ENCODE data around the gene CDCP1.
A peak's percentile ranks its signal among the peaks of the same experiment; 100 is the strongest.

The CDCP1 gene

GRCh38 chr3:45135959-45136358, 10.2 kb downstream of the CDCP1 start:
- Histone ChIP-seq H3K27me3 (ENCODE audit: insufficient read depth, low read length) (no peaks in the 10 kb centered on the region), H3K36me3 (ENCODE audit: insufficient read depth, low read length) (no peaks in the 10 kb centered on the region), H3K4me1 (ENCODE audit: control insufficient read depth, insufficient read depth, low read length, unreplicated experiment) (peaks cover 67% of the 10 kb centered on the region), H3K79me2 (ENCODE audit: control insufficient read depth, insufficient read depth, low read length, unreplicated experiment) (peaks cover 4% of the 10 kb centered on the region), H3K4me3 (ENCODE audit: low read depth, low read length) (no peak overlapping the region), H2AFZ (ENCODE audit: low read length, unreplicated experiment) (peak overlapping the region; percentile 25), H3K27ac (ENCODE audit: low read depth, low read length) (peak overlapping the region; percentile 86)

GRCh38 chr3:45134758-45135521, 11.2 kb downstream of the CDCP1 start:
- no peak overlapping the region for H3K4me3 ChIP-seq (ENCODE audit: low read depth, low read length)
- H3K27ac ChIP-seq (ENCODE audit: low read depth, low read length) = peak overlapping the region; percentile 86
- no peaks in the 10 kb centered on the region for H3K27me3 ChIP-seq (ENCODE audit: insufficient read depth, low read length)
- H2AFZ ChIP-seq (ENCODE audit: low read length, unreplicated experiment) = peak overlapping the region; percentile 49
- H3K4me1 ChIP-seq (ENCODE audit: control insufficient read depth, insufficient read depth, low read length, unreplicated experiment) = peaks cover 58% of the 10 kb centered on the region
- H3K79me2 ChIP-seq (ENCODE audit: control insufficient read depth, insufficient read depth, low read length, unreplicated experiment) = peaks cover 4% of the 10 kb centered on the region
- no peaks in the 10 kb centered on the region for H3K36me3 ChIP-seq (ENCODE audit: insufficient read depth, low read length)

DNA sequence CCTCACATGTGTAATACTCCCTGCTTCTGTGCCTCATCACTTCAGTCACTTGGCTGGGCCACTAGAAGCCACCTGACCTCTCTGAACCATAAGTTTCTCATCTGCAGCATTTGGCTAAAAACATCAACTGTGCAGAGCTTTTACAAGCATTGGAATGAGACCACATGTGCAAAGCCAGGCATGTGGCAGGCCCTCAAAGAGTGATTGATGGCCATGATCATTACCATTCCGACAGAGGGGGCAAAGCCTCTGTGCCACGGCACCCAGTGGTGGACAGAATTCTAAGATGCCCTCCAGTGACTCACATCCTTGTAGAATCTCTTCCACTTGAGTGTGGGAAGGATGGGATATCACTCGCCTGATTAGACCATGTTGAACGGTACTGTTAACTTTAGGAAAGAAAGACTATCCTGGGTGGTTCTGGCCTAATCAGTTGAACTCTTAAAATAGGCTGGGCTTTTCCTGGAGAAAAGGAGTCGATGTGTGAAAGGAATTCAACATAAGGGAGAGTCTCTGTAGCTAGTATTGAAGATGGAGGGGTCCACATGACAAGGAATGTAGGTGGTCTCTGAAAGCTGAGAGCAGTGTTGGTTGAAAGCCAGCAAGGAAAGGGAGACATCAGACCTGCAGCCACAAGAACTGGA, 13.5 kb downstream of the CDCP1 start:
- Histone ChIP-seq H2AFZ (ENCODE audit: low read length, unreplicated experiment) (no peak overlapping the region), H3K4me3 (ENCODE audit: low read depth, low read length) (no peak overlapping the region), H3K79me2 (ENCODE audit: control insufficient read depth, insufficient read depth, low read length, unreplicated experiment) (peaks cover 4% of the 10 kb centered on the region), H3K27ac (ENCODE audit: low read depth, low read length) (peak overlapping the region; percentile 12), H3K27me3 (ENCODE audit: insufficient read depth, low read length) (no peaks in the 10 kb centered on the region), H3K4me1 (ENCODE audit: control insufficient read depth, insufficient read depth, low read length, unreplicated experiment) (peaks cover 37% of the 10 kb centered on the region), H3K36me3 (ENCODE audit: insufficient read depth, low read length) (no peaks in the 10 kb centered on the region)

DNA sequence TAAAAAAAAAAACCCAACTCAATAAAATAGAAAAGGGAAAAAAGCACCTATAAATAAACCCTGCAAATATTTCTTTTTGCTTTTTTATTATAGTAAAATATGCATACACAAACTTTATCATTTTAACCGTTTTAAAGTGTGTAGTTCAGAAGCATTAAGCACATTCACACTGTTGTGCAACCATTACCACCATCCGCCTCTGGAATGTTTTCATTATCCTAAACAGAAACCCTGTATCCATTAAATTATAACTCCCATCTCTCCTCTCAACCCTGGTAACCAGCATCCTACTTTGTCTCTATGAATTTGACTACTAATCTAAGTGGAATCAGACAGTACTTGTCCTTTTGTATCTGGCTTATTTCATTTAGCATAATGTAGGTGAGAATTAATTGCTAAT, 15.0 kb downstream of the CDCP1 start:
- Histone ChIP-seq H3K36me3 (ENCODE audit: insufficient read depth, low read length) (no peaks in the 10 kb centered on the region), H3K4me3 (ENCODE audit: low read depth, low read length) (no peak overlapping the region), H2AFZ (ENCODE audit: low read length, unreplicated experiment) (no peak overlapping the region), H3K79me2 (ENCODE audit: control insufficient read depth, insufficient read depth, low read length, unreplicated experiment) (peaks cover 4% of the 10 kb centered on the region), H3K27ac (ENCODE audit: low read depth, low read length) (peak overlapping the region; percentile 56), H3K27me3 (ENCODE audit: insufficient read depth, low read length) (no peaks in the 10 kb centered on the region), H3K4me1 (ENCODE audit: control insufficient read depth, insufficient read depth, low read length, unreplicated experiment) (peaks cover 41% of the 10 kb centered on the region)

DNA sequence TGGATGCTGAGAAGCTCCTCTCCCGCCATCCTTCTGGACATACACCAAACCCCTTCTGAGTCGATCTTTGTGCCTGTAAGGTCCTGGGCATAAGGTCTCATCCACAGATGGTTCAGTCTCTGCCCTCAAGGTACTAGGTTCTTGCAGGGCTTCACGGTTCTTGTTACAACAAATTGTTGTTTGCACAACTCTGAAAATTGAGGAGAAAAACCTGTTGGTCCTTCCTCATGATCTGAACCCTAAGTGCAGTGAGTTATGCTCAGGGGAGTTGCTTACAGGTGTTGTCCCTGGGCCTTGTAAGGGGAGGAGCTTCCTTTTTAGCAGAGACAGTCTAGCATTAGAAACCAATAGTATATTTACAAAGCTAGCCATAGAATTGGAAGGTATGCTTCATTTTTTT, 15.7 kb downstream of the CDCP1 start:
- Histone ChIP-seq H3K27ac (ENCODE audit: low read depth, low read length) (no peak overlapping the region), H3K4me3 (ENCODE audit: low read depth, low read length) (no peak overlapping the region), H3K27me3 (ENCODE audit: insufficient read depth, low read length) (no peaks in the 10 kb centered on the region), H3K79me2 (ENCODE audit: control insufficient read depth, insufficient read depth, low read length, unreplicated experiment) (peaks cover 4% of the 10 kb centered on the region), H3K36me3 (ENCODE audit: insufficient read depth, low read length) (no peaks in the 10 kb centered on the region), H3K4me1 (ENCODE audit: control insufficient read depth, insufficient read depth, low read length, unreplicated experiment) (peaks cover 39% of the 10 kb centered on the region), H2AFZ (ENCODE audit: low read length, unreplicated experiment) (no peak overlapping the region)

DNA sequence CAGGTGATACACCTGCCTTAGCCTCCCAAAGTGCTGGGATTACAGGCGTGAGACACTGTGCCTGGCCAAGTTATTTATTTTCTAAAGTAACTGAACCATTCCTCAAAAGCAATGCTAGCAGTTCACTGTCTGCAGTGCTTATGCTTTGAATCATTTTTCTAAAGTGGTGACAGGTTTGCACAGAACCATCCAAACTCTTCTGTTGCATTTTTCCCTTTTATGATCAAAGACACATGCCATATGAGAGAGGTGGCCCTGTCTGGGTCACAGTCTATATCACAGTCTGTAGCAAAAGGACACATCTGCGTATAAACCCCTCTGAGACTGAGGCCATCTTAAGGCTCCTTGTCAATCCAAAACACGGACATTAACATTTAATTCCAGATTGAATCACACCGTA, 17.2 kb downstream of the CDCP1 start:
- H3K27me3 ChIP-seq (ENCODE audit: insufficient read depth, low read length) = no peaks in the 10 kb centered on the region
- H3K36me3 ChIP-seq (ENCODE audit: insufficient read depth, low read length) = no peaks in the 10 kb centered on the region
- H3K27ac ChIP-seq (ENCODE audit: low read depth, low read length) = no peak overlapping the region
- H3K4me1 ChIP-seq (ENCODE audit: control insufficient read depth, insufficient read depth, low read length, unreplicated experiment) = peaks cover 42% of the 10 kb centered on the region
- peaks cover 4% of the 10 kb centered on the region for H3K79me2 ChIP-seq (ENCODE audit: control insufficient read depth, insufficient read depth, low read length, unreplicated experiment)
- H2AFZ ChIP-seq (ENCODE audit: low read length, unreplicated experiment) = no peak overlapping the region
- H3K4me3 ChIP-seq (ENCODE audit: low read depth, low read length) = no peak overlapping the region

DNA sequence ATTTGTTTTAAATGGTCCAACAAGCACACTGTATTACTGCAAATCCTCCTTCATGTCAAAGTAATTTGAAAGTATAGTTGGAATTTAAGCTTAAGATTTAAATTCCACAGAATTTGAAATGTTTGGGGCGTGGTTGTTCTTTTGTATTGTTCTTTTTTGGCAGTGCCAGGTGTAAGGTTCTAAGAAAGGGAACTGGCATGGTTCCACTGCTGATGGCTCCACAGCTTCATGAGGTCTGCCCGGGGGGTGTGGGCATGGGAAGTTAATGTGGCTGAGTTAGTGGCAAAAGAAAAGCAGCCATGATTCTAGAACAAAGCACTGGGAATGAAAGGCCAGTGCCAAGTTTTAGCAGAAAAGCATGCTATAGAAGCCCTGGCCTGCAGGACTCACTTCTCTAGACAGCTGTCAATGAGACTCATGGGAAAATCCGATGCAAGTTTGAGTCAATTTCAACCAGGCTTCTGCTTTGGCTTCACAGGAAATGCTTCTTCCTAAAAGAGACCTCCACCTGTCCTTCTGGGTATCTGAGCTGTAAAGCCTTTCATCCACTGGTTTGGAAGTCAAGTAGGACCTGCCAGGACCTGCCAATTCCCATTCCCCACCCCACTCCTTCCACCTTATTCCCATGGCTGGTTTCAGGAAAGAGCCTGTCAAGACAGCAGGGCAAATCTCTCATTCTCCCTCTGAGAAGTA, 18.9 kb downstream of the CDCP1 start:
- Histone ChIP-seq H3K36me3 (ENCODE audit: insufficient read depth, low read length) (no peaks in the 10 kb centered on the region), H2AFZ (ENCODE audit: low read length, unreplicated experiment) (no peak overlapping the region), H3K79me2 (ENCODE audit: control insufficient read depth, insufficient read depth, low read length, unreplicated experiment) (no peaks in the 10 kb centered on the region), H3K27me3 (ENCODE audit: insufficient read depth, low read length) (no peaks in the 10 kb centered on the region), H3K4me3 (ENCODE audit: low read depth, low read length) (no peak overlapping the region), H3K4me1 (ENCODE audit: control insufficient read depth, insufficient read depth, low read length, unreplicated experiment) (peaks cover 53% of the 10 kb centered on the region), H3K27ac (ENCODE audit: low read depth, low read length) (no peak overlapping the region)

DNA sequence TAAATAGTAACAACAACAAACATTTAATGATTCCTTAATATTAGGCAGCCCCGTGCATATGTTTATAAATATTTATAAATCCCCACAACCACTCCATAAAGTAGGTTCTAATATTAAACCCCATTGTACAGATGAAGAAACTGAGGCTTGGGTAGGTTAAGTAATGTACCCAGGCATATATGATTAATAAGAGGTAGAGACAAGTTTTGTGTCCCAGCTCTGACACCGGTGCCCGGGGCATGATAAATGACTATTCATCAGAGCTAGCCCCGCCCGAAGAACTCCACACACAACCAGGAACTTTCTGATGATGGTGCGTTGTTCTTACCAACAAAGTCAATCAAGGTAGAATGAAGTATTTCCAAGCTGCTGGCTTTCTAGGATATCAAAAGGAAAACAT, 19.4 kb downstream of the CDCP1 start:
- Histone ChIP-seq H3K4me3 (ENCODE audit: low read depth, low read length) (no peak overlapping the region), H3K36me3 (ENCODE audit: insufficient read depth, low read length) (no peaks in the 10 kb centered on the region), H2AFZ (ENCODE audit: low read length, unreplicated experiment) (no peak overlapping the region), H3K4me1 (ENCODE audit: control insufficient read depth, insufficient read depth, low read length, unreplicated experiment) (peaks cover 55% of the 10 kb centered on the region), H3K79me2 (ENCODE audit: control insufficient read depth, insufficient read depth, low read length, unreplicated experiment) (no peaks in the 10 kb centered on the region), H3K27me3 (ENCODE audit: insufficient read depth, low read length) (no peaks in the 10 kb centered on the region), H3K27ac (ENCODE audit: low read depth, low read length) (no peak overlapping the region)

GRCh38 chr3:45125550-45126026, 20.6 kb downstream of the CDCP1 start:
- Histone ChIP-seq H3K27ac (ENCODE audit: low read depth, low read length) (peak overlapping the region; percentile 98), H3K27me3 (ENCODE audit: insufficient read depth, low read length) (no peaks in the 10 kb centered on the region), H3K79me2 (ENCODE audit: control insufficient read depth, insufficient read depth, low read length, unreplicated experiment) (no peaks in the 10 kb centered on the region), H2AFZ (ENCODE audit: low read length, unreplicated experiment) (no peak overlapping the region), H3K36me3 (ENCODE audit: insufficient read depth, low read length) (no peaks in the 10 kb centered on the region), H3K4me3 (ENCODE audit: low read depth, low read length) (no peak overlapping the region), H3K4me1 (ENCODE audit: control insufficient read depth, insufficient read depth, low read length, unreplicated experiment) (peaks cover 59% of the 10 kb centered on the region)

DNA sequence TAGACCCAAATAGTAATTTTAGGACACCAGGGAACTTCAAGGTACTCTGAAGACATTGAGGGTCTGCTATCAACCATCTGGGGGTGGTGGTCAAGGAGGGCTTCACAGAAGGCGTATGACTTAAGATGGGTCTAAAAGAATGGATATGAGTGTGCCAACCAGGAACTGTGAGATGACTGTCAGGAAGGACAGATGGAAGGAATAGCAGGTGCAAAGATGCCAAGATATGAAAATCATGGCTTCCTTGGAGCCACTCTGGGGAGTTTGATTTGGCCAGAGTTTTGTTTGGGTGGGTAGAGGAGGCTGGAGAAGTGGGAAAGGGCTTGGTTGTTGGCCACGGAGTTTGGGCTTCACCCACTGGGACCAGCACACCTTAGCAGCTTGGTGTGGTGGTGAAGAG, 21.2 kb downstream of the CDCP1 start:
- Histone ChIP-seq H3K36me3 (ENCODE audit: insufficient read depth, low read length) (no peaks in the 10 kb centered on the region), H3K4me1 (ENCODE audit: control insufficient read depth, insufficient read depth, low read length, unreplicated experiment) (peaks cover 65% of the 10 kb centered on the region), H3K4me3 (ENCODE audit: low read depth, low read length) (no peak overlapping the region), H3K27ac (ENCODE audit: low read depth, low read length) (peak overlapping the region; percentile 98), H2AFZ (ENCODE audit: low read length, unreplicated experiment) (no peak overlapping the region), H3K27me3 (ENCODE audit: insufficient read depth, low read length) (no peaks in the 10 kb centered on the region), H3K79me2 (ENCODE audit: control insufficient read depth, insufficient read depth, low read length, unreplicated experiment) (no peaks in the 10 kb centered on the region)

Measured in ACC112 (cell line).